22Rv1 (cell line): Measurements from ENCODE around the gene DUSP1.

Source experiments
- H3K27ac ChIP-seq: fragments of 450-650 bp; 2 replicates; pipeline ENCODE4 v1.5.1; 2017
- CTCF ChIP-seq: fragments of 450-650 bp; IDR thresholded peaks from 2 replicates; pipeline ENCODE4 v1.5.1; 2017; ENCODE audit warnings: mild to moderate bottlenecking
- ZFX ChIP-seq: fragments of 450-650 bp; IDR thresholded peaks from 2 replicates; pipeline ENCODE4 v1.6.1; 2017; ENCODE audit warnings: antibody characterized with exemption, borderline replicate concordance

The DUSP1 gene

GRCh38 chr5:172729588-172729987 lies 41.4 kb downstream of the DUSP1 start:
- TF ChIP-seq CTCF (no peak), ZFX (no peak)
- no peak overlapping the region for H3K27ac ChIP-seq

GRCh38 chr5:172728481-172729241 lies 42.3 kb downstream of the DUSP1 start:
- H3K27ac ChIP-seq: no peak overlapping the region

GRCh38 chr5:172727551-172727950 lies 43.4 kb downstream of the DUSP1 start:
- TF ChIP-seq CTCF: no peak
- TF ChIP-seq ZFX: no peak
- H3K27ac ChIP-seq: no peak overlapping the region

More at GRCh38 chr5:172728481-172729241, 42.3 kb downstream of the DUSP1 start:
- TF ChIP-seq ZFX: no peak
- TF ChIP-seq CTCF: no peak

GRCh38 chr5:172726966-172727365 lies 44.0 kb downstream of the DUSP1 start:
- TF ChIP-seq CTCF (no peak), ZFX (no peak)
- H3K27ac ChIP-seq: no peak overlapping the region

GRCh38 chr5:172725785-172726184 lies 45.2 kb downstream of the DUSP1 start:
- H3K27ac ChIP-seq: no peak overlapping the region
- TF ChIP-seq CTCF: no peak
- TF ChIP-seq ZFX: no peak

GRCh38 chr5:172725273-172725672 lies 45.7 kb downstream of the DUSP1 start:
- TF ChIP-seq ZFX: no peak
- no peak overlapping the region for H3K27ac ChIP-seq

GRCh38 chr5:172724242-172725183 lies 46.5 kb downstream of the DUSP1 start:
- TF ChIP-seq ZFX (no peak), CTCF (no peak)
- H3K27ac ChIP-seq: no peak overlapping the region
